Lower leg skin (tissue), 4 donors: ENCODE measurements around the gene GPAT3. TPM values are rescaled to one million over a fixed set of nuclear protein-coding genes. Genes with fewer than 3 reads are reported as not detected.

Experiments
- DNase-seq, 2 donors: peaks; one replicate each; pipeline ENCODE4 v3.0.0-alpha.2; 2019; ENCODE audit warnings: low spot score in 2 of 2
- H3K4me3 ChIP-seq: fragments of 200-600 bp; sonication (generic); 2 replicates; pipeline ENCODE4 v1.5.1; 2017; ENCODE audit warnings: mild to moderate bottlenecking, low read depth; ENCODE audit not compliant: poor library complexity, severe bottlenecking
- POLR2A ChIP-seq, 2 donors: fragments of 450-650 bp; IDR thresholded peaks; one replicate each; pipeline ENCODE4 v1.6.1; 2016 to 2017; ENCODE audit warnings: antibody characterized with exemption in 2 of 2, mild to moderate bottlenecking in 1 of 2, moderate library complexity in 1 of 2
- WGBS, 2 donors: methylation state at CpG; one replicate each; pipeline ENCODE4 v1.1.5; 2018; 5-methylcytosine and 5-hydroxymethylcytosine counted together
- intact Hi-C: fragments of 100-400 bp; cut with DNase I; formaldehyde crosslinking; loops from one replicate; pipeline ENCODE4 v1.15.0; 2023; ENCODE audit warnings: low total_unique reads
- total RNA-seq, 4 donors: library from RNA; depleted of rRNA; stranded (reverse); fragments of >200 nt; gene quantifications; one replicate each; pipeline ENCODE4 v1.1.0, GENCODE V29; 2016
- TF ChIP-seq, protein P1 (sequence below), 3 donors: fragments of 450-650 bp; IDR thresholded peaks; one replicate each; pipeline ENCODE4 v1.5.1; 2016; ENCODE audit warnings: antibody characterized with exemption in 3 of 3, mild to moderate bottlenecking in 3 of 3, moderate library complexity in 2 of 3

GPAT3 gene
- total RNA-seq, 4 donors from 2014 or later: 4.0 to 8.5 (median 6.4) TPM

DNA sequence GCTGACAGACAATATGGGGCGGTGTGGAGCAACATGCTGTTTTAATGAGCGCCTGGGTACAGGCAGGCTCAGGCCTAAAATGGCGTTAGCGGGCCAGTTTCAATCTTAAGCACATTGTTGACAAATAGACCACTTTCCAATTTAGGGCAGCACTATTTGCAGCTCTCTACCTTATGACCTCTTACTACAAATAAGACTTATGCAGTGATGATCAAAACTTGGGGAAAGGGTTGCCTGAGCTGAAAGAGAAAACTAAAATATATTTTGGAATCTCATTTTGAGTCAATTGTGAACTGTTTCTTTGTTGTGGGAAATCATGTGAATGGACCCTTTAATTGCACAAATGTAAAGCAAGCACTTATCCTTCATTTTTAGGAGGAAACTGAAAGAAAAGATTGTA, 25.5 kb upstream of the GPAT3 start:
- no peak overlapping the region for H3K4me3 ChIP-seq
- WGBS, 2 donors: 88 to 90% methylated on average over 4 of the region's 4 CpGs
- intact Hi-C loops: no loop called here
- TF ChIP-seq, protein P1, sequence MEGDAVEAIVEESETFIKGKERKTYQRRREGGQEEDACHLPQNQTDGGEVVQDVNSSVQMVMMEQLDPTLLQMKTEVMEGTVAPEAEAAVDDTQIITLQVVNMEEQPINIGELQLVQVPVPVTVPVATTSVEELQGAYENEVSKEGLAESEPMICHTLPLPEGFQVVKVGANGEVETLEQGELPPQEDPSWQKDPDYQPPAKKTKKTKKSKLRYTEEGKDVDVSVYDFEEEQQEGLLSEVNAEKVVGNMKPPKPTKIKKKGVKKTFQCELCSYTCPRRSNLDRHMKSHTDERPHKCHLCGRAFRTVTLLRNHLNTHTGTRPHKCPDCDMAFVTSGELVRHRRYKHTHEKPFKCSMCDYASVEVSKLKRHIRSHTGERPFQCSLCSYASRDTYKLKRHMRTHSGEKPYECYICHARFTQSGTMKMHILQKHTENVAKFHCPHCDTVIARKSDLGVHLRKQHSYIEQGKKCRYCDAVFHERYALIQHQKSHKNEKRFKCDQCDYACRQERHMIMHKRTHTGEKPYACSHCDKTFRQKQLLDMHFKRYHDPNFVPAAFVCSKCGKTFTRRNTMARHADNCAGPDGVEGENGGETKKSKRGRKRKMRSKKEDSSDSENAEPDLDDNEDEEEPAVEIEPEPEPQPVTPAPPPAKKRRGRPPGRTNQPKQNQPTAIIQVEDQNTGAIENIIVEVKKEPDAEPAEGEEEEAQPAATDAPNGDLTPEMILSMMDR (IDR thresholded peaks at IDR 0.05): no peak
- no peak for TF ChIP-seq POLR2A (IDR thresholded peaks at IDR 0.05)
- no peak for DNase-seq

DNA sequence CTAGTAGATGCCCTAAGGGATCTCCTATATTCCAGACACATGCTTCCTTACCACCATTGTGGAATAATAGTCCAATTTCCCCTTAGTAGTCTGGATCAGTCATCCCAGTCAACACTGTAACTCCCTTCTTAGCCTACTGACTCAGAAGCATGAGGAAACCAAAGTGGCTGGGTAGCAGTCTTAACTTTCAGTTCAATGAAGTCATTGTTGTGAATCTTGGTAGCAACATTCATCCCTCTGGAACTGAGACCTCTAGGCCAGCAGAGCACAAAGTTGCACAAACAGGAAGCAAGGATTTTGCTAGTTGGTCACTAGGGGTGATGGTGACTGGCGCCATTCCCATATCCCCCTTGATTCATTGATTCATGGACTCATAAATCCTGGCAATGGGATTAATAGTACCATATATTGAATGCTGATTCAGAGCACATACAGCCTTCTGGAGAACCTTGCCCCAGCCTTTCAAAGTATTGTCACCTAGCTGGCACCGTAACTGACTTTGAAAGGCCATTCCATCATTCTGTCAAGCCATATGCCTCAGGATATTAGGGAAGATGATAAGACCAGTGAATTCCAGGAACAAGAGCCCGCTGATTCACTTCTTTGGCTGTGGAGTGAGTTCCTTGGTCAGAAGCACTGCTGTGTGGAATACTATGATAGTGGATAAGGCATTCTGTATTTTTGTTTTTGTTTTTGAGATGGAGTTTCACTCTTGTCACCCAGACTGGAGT, 19.7 kb upstream of the GPAT3 start:
- DNase-seq: no peak
- no peak overlapping the region for H3K4me3 ChIP-seq
- intact Hi-C loops: no loop called here
- 68 to 83% methylated on average over 3 of the region's 3 CpGs for WGBS, 2 donors
- no peak for TF ChIP-seq POLR2A (IDR thresholded peaks at IDR 0.05)
- TF ChIP-seq, protein P1 (IDR thresholded peaks at IDR 0.05): no peak

DNA sequence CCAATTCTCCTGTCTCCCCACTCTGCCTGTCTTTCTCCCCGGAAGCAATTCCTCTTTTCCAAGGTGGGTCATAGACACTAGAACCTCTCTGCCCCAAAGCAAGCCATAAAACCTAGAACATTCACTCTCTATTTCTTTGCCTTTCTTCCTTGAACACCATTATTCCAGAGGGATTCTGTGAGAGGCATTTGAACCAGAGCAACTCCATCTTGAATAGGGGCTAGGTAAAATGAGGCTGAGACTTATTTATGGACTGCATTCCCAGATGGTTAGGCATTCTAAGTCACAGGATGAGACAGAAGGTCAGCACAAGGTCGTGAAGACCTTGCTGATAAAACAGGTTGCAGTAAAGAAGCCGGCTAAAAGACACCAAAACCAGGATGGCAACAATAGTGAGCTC, 13.7 kb upstream of the GPAT3 start:
- no peak for DNase-seq
- WGBS, 2 donors: 73 to 74% methylated on average over 3 of the region's 3 CpGs
- no peak overlapping the region for H3K4me3 ChIP-seq
- intact Hi-C loops: no loop called here
- TF ChIP-seq, protein P1 (IDR thresholded peaks at IDR 0.05): no peak
- TF ChIP-seq POLR2A (IDR thresholded peaks at IDR 0.05): no peak

DNA sequence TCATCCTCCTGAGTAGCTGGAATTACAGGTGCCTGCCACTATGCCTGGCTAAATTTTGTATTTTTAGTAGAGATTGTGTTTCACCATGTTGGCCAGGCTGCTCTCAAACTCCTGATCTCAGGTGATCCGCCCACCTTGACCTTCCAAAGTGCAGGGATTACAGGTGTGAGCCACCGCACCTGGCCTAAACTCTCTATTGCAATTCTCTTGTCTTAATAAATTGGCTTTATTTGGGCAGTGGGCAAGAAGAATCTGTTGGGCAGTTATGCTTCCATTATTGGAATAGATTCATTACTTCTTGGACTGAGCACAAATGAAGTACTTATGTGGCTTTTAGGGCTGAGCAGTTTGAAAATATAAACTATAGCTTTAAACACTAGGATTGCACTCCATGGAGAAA, 8.2 kb upstream of the GPAT3 start:
- no peak for DNase-seq
- WGBS, 2 donors: 68 to 86% methylated on average over 2 of the region's 2 CpGs
- no peak overlapping the region for H3K4me3 ChIP-seq
- intact Hi-C loops: no loop called here
- TF ChIP-seq, protein P1 (IDR thresholded peaks at IDR 0.05): no peak
- TF ChIP-seq POLR2A (IDR thresholded peaks at IDR 0.05): no peak

GRCh38 chr4:83536362-83537272, 709 bp downstream of the GPAT3 start:
- DNase-seq: peak in 1 of 2 donors; percentile 85
- H3K4me3 ChIP-seq: peak overlapping the region; percentile 57
- no peak for TF ChIP-seq POLR2A (IDR thresholded peaks at IDR 0.05)
- TF ChIP-seq, protein P1 (IDR thresholded peaks at IDR 0.05): no peak
- intact Hi-C loops: no loop called here
- WGBS, 2 donors: 10% methylated on average over 42 to 46 of the region's 46 CpGs
